GM10847 (cell line): ENCODE measurements around the gene HSDL2.

Experiments used
- POLR2A ChIP-seq: IDR thresholded peaks from 2 replicates; pipeline ENCODE4 v1.6.1; 2011; ENCODE audit not compliant: insufficient read length; ENCODE audit errors: extremely low read depth

The HSDL2 gene

DNA sequence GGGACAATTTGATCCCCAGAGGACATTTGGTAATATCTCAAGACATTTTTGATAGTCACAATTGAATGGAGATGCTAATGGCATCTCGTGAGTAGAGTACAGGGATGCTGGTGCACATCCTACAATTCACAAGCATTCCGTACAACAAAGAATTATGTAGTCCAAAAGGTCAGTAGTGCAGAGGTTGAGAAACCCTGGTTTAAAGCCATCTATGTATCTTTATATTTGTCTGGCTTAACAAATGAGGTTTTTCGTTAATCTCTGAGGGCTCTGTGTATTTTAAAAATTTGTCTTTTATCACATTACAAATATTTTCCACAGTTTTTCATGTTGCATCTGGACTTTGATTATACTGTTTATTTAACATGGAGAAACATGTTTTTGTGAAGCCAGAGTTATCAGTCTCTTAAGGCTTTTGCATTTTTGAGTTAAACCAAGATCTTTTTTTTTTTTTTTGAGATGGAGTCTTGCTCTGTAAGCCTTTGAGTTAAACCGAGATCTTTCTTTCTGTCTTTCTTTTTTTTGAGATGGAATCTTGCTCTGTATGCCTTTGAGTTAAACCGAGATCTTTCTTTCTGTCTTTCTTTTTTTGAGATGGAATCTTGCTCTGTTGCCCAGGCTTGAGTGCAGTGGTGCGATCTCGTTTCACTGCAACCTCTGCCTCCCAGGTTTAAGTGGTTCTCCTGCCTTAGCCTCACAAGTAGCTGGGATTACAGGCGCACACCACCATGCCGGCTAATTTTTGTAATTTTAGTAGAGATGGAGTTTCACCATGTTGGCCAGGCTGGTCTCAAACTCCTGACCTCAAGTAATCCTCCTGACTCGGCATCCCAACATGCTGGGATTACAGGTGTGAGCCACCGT is 2.8 kb downstream of the HSDL2 start:
- TF ChIP-seq POLR2A = no peak

DNA sequence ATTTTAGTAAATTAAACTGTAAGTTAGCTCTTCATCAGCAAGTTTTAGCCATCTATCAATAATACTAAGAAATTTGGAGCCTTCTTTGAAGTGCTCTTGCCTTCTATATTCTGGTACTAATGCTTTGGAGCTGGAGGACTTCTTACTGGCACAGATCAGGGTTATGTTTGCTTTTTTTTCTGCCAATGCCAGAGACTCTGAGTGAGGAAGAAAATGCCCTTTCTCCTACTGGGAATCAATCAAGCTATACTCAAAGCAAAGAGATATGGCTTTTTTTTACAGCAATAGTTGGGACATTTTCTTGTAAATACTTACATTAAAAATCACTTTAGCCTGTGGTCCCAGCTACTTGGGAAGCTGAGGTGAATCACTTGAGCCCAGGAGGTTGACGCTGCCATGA is 4.3 kb downstream of the HSDL2 start:
- TF ChIP-seq POLR2A = no peak

DNA sequence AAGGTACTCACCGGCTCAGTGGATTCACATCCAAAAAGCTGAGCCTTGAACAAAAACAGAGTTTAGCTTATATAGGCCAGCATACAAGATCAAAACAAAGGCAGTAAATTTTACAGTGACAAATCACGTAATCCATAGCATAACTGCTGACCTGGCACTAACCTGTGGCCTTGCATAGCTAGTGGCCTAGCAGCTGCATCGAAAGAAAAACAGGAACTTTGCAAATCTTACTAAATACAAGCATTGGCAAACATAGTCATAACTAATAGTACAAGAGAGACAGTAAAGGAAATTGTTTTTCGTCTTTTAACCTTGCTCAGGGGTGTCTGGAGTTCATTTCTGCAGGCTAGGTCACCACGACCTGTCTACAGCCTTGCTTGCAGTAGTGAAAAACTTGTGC is 4.8 kb downstream of the HSDL2 start:
- TF ChIP-seq POLR2A = no peak

DNA sequence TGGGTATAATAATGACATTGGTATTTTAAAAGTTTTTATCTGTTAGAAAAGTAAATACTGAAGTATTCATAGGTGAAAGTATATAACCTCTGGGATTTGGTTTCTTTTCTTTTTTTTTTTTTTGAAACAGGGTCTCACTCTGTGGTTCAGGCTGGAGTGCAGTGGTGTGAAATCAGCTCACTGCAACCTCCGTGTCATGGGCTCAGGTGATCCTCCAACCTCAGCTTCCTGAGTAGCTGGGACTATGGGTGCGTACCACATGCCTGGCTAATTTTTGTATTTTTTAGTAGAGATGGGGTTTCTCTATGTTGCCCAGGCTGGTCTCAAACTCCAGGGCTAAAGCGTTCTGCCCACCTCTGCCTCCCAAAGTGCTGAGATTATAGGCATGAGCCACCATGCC is 7.2 kb downstream of the HSDL2 start:
- no peak for TF ChIP-seq POLR2A

DNA sequence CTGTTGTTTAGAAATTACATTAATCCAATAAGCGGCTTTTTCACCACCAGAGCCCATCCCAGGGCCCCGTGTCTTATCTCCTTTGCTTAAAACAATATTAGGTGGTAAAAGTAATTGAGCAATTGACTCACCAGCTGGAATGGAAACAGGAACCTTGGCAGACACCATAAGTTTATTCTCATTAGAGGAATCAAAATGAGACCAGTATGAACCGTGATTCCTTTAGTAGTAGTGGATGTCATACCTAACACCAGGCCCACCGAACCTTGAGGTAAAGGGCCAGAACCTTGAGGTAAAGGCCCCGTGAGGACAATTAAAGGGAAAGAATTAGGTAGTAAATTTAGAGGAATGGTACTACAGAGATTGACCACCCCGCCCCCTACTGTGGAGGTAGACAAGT is 16.5 kb downstream of the HSDL2 start:
- no peak for TF ChIP-seq POLR2A

DNA sequence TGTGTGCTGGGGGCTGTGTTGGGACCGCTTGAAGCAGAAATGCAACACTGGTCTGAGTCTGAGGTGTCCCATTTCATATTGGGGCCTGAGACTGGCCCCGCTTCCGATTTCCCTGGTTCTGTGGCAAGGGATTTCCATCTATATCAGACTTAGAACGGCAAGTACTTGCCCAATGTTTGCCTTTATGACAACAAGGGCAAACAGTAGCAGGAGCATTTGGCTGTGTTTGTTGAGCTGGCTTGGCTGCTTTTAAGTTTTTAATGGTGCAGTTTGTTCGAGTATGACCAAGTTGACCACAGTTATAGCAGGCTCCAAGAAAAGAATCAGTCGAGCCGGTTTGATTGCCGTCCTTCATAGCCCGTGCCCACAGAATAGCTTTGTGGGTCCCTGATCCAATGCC is 17.0 kb downstream of the HSDL2 start:
- no peak for TF ChIP-seq POLR2A

DNA sequence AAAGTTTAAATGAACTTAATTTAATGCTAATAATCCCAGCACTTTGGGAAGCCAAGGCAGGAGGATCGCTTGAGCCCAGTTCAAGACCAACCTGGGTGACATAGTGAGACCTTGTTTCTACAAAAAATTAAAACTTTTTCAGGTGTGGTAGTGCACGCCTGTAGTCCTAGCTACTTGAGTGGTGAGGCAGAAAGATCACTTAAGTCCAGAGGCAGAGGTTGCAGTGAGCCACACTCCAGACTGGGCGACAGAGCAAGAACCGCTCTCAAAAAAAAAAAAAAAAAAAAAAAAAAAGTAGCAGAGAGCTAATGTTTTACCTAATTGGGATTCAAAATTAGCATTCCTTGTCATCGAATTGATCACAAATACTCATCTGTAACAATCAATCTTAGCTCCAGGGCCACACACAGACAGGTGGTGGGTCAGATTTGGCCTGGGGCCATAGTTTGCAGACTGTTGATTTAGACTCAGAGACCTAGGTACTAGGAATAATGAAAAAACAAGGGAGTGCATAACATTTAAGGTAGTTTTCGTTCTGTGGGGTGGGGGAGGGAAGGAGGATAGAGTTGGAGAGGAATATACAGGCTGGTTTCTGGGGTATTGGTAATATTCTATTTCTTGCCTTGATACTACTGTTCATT is 21.4 kb downstream of the HSDL2 start:
- no peak for TF ChIP-seq POLR2A

DNA sequence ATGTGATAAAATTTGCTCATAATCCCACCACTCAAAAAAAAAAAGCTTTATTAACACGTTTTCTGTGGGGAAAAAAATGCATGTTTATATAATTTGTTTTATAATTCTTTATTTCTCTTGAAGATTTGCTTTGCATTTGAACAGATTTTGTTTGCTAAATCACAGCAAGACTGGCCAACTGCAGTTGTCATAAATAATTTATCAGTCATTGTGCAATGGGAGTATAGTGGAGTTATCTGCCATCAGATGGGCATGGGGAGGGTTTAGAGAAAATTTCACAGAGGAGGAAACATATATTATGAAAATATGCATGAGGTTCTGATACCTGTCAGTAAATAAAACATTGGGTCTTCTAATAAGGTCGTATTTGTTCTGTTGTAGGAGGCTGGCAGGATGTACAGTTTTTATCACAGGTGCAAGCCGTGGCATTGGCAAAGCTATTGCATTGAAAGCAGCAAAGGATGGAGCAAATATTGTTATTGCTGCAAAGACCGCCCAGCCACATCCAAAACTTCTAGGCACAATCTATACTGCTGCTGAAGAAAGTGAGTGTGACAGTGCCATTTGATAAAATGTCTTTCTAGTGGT is 23.8 kb downstream of the HSDL2 start:
- no peak for TF ChIP-seq POLR2A

DNA sequence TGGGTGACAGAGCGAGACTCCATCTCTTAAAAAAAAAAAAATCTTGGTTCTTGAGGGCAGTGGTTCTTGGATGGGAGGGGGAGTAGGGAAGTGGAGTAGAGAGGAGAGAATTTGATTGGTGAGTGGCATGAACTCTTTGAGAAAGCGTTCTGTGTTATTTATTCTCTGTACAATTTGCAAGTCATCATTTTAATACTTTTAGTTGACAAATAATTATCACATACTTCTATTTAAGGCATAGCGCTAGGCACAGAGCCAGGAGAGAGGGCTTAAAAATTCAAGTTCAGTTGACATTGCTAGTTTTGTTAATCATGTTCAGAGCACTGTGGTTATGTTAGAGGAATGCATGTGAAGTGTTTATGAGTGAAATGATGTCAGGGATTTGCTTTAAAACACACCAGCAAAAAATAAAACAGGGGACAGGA is 24.6 kb downstream of the HSDL2 start:
- TF ChIP-seq POLR2A = no peak

DNA sequence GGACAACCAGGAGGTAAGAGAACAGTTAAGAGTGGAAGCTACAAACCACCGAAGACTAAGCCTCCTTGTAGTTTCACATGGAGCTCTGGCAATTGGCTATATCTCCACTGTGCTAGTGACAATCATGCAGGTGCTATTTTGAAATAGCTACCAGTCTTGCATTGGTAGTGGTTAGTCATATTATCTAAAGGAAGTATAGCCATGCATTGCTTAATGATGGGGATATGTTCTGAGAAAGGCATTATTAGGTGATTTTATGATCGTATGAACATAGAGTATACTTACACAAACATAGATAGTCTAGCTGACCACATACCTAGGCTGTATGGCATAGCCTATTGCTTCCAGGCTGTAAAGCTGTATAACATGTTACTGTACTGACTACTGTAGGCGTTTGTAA is 28.4 kb downstream of the HSDL2 start:
- no peak for TF ChIP-seq POLR2A

DNA sequence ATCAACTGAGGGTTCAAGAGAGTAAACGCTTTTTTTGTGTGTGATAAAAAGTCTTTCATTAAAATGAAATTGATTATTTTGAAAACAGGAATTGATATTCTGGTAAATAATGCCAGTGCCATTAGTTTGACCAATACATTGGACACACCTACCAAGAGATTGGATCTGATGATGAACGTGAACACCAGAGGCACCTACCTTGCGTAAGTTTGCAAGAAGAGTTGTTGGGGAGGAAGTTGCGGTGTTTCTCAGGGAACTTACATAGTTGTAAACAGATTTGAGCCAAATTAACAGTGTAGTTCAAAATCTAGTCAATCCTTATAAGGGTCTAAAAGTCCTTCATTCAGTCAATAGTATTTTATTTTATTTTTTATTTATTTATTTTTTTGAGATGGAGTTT is 28.9 kb downstream of the HSDL2 start:
- no peak for TF ChIP-seq POLR2A

DNA sequence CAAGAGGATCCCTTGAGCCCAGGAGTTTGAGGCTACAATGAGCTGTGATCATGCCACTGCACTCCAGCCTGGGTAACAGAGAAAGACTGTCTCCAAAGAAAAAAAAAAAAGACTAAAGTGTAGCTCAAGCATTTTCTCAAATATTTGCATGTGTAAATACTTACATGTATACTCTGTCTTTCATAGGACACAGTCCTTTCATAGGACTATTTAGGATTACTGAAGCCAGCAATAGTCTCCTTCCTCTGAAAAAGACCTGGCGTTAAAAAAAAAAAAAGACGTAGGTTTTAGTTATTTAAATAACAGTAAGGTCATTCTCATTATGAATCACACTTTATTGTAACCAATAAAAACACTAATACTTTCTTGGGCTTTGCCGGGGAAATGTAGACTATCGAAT is 29.9 kb downstream of the HSDL2 start:
- no peak for TF ChIP-seq POLR2A

DNA sequence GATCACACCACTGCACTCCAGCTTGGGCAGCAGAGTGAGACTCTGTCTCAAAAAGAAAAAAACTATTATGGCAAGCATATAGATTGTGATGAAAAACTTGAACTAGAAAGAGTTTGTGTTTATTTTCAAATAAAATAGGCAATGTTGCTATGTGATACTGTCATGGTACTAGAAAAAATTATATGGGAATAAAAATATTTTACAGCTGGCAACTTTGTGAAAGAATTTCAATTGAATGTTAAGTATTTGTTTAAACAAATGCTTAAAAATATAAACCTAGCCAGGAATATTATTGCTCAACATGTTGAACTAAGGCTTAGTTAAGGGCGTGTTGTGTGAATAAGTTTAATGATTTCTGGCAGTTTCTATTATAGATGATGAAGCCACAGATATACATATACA is 31.7 kb downstream of the HSDL2 start:
- TF ChIP-seq POLR2A = no peak

DNA sequence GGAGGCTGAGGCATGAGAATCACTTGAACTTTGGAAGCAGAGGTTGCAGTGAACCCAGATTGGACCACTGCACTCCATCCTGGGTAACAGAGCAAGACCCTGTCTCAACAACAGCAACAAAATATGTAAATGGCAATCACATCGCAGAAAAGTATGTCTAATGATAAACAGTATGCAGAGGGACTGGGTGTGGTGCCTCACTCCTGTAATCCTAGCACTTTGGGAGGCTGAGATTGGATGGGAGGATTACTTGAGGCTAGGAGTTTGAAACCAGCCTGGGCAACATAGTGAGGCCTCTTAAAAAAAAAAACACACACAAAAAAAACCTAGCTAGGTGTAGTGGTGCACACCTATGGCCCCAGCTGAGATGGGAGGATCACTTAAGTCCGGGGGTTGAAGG is 40.3 kb downstream of the HSDL2 start:
- TF ChIP-seq POLR2A = no peak

DNA sequence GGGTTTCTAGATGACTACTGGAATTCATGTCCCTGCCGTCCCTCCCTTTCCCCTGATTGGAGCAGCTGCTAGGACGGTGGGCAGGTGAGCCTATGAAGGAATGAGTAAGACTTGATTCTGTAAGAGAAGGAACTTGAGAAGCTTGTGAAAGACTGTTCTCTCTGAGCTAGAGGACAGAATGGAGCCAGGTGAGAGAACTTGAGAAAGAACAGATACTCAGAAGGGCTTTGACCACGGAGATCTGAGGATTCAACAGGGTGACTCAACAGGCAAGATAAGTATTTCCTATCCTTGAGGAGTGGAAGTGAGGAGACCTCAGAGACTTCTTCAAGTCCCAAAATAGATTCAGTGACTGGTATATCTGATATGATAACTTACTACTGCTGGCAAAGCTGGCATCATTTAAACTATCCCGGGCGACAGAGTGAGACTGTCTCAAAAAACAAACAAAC is 41.9 kb downstream of the HSDL2 start:
- TF ChIP-seq POLR2A = no peak

DNA sequence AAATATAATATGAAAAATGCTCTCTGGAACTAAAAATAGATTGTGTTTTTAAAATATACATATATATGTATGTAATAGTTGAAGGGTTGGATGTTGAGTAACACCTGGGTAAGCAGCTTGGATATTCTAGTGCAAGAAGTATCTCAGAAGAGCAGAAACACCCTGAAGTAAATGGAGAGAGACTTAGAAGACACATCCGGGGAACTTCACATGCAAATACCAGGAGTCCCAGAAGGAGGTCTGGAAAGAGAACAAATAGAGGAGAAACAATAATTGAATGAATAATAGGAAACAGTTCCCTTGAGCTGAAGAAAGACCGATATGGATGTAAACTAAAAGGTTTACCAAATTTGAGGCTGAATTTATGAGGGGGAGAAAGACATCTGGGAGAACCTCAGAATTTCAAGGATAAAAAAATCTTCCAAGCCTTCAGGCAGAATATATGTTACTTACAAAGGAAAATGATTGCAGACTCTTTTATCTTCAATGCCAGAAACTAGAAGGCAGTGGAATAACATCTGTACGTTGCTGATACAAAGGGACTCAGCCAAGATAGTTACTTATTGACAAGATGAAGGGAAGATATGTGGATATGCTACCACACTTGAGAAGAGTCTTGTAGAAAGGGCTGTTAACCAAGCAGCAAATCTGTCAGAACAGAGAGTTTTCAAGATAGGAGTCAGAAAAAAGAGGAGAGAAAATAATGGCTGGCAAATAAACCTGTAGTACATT is 42.7 kb downstream of the HSDL2 start:
- TF ChIP-seq POLR2A = no peak

DNA sequence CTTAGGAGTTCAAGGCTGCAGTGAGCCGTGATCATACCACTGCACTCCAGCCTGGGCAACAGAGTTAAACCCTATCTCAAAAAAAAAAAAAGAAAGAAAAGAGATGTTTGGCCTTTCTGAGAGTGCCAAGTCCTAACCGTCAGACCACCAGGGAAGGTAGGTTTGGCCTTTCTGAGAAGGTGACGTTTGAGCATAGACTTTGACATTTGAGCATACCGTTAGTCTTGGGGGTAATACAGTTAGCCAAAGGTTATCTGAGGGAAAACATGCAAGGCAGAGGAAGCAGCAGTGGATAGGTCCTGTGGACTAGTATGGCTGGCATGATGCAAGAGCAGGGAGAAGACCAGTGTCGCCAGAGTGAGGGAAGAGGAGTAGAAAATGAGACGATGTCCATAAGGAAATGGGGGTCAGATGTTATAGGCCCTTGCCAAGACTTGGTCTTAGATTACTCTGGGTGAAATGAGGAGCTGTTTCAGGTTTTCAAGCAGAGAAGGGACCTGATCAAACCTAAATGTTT is 50.2 kb downstream of the HSDL2 start:
- TF ChIP-seq POLR2A = no peak
